GM20431 (cell line): Measurements from ENCODE around the gene LPP.
"Not testable (repeated sequence)": the region's sequence is repeated elsewhere in the genome, so short reads cannot be mapped to it uniquely, and the experiment has no call there.

Source experiments
- in situ Hi-C: fragments of 300-500 bp; cut with MseI, MboI; formaldehyde crosslinking; loops from one replicate; pipeline ENCODE4 v1.15.0; 2020; ENCODE audit warnings: low sequenced_read_pairs; ENCODE audit not compliant: unreplicated experiment

Gene LPP

GRCh38 chr3:188445175-188445574 lies 291.2 kb downstream of the LPP start:
- in situ Hi-C loops: not testable (repeated sequence)

DNA sequence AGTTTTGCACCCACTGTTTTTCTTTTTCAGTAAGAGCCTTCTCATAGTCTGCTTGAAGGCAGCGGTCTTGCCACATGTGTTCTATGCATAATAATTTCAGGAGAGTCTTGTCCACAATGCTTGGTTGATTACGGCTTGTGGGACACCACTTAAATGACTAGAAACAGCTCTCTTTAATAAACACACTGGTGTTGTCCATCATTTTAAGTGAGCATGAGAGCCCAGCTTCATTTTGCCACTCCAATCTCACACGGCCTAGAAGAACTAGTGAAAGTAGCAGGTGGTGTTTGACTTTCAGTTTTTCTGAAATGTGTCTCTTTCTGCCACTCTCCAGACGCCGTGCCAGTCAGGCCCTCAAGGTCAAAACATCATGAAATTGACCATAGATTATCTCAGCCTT lies 292.1 kb downstream of the LPP start:
- in situ Hi-C loops: no loop called here

DNA sequence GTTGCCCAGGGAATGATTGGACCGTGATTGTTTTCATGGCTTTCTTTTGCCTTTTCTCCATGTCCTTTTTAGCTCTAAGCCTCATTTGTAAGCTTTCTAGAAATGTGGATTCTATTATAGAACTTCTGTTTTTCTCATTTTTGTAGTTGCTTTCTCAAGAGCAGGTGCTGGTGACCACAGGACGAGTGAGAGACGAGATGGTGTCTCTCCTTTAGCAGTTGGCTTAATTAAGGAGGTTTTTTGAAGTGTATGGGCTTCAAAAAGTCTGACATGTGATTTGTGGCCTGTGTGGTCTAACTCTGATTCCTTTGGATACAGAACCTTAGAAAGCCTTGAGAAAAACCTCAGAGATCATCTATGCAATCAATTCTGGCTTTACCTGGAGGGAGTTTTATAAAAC lies 292.8 kb downstream of the LPP start:
- in situ Hi-C loops: no loop called here

DNA sequence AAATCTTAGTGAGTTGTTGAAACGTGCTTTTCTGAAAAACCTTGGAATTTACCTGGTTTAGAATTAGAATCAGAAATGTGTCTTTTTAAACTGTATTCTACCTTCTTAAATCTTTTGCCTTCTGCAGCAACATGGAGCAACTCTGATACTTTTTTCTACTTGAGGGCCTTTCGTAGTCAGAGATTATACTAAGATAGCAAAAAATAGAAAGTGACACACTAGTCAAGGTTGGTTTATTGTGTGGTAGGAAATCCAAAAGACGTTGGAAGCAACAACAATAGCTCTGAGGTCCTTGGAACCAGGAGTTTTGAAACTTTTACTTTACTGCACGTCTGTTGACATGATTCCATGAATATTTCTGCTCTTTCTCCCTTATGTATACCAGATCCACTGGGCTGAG lies 294.9 kb downstream of the LPP start:
- in situ Hi-C loops: no loop called here

- in situ Hi-C loops: no loop called here
These were observed 295.5 kb downstream of the LPP start for GRCh38 chr3:188449421-188449820.

GRCh38 chr3:188452158-188452772 lies 298.3 kb downstream of the LPP start:
- in situ Hi-C loops: no loop called here

GRCh38 chr3:188453431-188454384 lies 299.8 kb downstream of the LPP start:
- in situ Hi-C loops: no loop called here

DNA sequence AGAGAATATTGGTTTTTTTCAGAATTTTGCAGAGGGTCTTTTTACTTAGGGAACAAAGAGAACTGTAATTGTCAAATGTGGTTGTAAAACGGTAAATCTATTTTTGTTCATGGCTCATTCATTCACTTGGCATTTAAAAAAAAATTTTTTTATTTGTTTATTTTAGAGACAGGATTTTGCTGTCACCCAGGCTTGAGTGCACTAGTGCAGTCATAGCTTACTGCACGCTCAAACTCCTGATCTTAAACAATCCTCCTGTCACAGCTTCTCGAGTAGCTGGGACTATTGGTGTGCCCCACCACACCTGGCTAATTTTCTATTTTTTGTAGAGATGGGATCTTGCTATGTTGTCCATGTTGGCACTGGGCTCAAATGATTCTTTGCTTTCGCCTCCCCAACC lies 301.8 kb downstream of the LPP start:
- in situ Hi-C loops: no loop called here

- in situ Hi-C loops: no loop called here
These were observed 304.8 kb downstream of the LPP start for GRCh38 chr3:188458756-188459155.

GRCh38 chr3:188465311-188465710 lies 311.4 kb downstream of the LPP start:
- in situ Hi-C loops: no loop called here

DNA sequence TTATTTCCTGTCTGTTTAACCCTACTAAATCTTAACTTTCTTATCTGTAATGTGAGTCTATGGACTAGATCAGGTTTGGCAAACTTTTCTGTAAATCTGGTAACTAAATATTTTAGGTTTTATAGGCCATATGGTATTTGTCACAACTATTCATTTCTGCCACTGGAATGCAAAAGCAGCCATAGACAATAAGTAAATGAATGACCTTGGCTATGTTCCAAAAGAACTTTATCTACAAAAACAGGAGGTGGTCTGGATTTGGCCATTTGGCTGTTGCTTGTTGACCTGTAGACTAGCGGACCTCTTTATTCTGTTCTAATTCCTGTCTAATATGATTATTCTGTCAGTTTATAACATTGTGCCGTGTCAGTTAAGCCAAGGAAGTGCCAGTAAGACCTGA lies 314.2 kb downstream of the LPP start:
- in situ Hi-C loops: no loop called here

- in situ Hi-C loops: no loop called here
These were observed 314.7 kb downstream of the LPP start for GRCh38 chr3:188468662-188469061.

DNA sequence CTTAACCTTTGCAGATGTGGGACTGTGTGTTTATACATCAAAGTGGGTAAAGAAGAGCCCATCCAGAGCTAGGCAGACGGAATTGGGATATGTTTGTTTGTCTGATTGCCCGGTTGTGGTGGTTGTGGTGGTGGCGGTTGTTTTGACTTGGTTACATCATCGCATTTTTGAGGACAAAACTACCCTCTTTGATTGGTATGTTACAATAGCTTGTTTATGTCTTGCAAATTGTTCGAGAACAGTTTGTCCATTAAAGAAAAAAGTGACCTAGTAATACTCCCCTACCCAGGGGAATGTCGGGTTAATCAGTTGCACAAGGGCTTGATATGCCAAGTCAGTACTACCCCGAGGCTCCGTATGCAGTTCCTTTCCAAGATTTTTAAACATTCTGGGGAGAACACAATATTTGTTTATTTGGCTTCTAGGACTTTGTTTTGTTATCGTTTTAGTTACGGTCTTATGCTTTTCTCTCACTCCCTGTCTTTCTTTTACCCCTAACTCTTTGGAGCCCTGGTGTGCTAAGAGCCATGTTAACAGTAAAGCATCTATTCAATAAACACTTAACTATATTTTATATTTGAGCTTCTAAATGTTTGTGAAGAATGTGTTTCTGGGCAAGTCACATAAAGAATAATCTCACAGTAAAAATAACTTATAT lies 315.4 kb downstream of the LPP start:
- in situ Hi-C loops: no loop called here

DNA sequence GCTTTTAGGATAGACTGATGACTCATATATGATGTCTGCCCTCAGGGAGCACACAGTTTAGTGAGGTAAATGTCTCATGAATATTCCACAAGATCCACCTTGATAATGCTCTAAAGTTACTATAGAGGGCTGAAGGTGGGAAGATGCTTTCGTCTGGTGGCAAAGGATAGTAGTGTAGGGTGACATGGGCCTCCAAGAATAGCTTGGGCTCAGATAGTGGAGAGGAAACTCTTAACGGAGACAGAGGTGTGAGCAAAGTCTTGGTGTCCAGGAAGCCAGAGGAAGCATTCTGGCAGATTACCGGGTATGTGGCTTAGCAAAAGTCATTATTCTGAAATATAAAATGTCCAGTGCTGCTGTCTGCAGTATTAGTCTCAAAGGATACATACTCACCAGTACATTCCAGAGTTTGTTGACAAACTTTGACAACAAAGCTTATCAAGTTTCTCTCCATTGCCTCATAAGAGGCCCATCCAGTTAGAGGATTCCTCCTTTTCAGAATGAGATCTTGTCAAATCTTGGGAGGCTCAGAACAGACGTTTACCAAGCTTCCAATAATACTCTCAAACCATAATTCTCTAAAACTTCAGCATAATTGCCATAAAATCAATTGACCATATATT lies 316.7 kb downstream of the LPP start:
- in situ Hi-C loops: no loop called here

DNA sequence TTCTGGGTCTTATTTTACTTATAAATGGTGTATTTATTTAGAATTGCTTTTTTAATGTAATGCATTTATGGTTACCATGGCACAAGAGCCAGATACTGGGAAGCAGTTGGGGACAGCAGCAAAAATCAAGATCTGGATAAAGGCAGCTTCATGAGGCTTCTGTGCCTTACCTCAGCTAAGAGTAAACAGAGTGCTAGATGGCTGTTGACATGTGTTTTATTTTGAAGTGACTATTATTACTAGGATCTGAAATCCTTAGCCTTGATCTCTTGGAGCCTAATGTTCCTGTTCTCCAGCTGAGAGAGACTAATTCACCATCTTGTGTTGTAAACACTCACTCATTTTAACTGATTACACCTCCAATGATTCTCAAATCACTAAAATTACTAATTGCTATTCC lies 317.8 kb downstream of the LPP start:
- in situ Hi-C loops: no loop called here

DNA sequence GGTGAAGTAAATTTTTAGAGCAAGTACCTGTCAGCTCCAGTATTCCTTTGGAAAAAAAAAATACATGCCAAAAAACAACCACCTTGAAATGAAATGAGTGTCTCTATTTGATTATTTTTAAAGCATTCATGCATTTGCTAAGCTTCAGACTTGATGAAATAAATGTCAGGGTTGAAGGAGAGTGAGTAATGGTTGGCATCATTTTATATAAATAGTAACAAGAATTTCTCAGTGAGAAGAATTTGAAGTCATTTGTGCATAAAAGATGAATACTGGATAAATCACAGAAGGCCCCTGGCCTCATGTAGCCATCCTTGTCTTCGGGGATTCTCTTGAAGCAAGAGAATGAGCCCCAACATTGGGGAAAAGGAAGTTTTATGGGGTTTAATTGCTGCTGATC lies 318.4 kb downstream of the LPP start:
- in situ Hi-C loops: no loop called here

DNA sequence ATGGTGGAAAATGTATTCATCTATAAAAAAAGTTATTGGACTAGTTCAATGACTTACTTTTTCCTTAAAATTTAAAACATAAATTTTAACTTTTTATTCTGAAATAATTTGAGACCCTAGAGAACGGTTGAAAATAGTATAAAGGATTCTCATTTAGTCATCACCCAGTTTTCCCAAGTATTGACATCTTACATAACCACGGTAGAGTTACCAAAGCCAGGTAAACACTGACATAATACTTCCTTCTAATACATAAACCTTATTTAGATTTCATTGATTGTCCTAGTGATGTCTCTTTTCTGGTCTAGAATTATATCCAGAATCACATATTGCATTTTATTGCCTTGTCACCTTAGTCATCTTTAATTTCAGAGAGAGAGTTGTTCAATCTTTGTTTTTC lies 319.1 kb downstream of the LPP start:
- in situ Hi-C loops: no loop called here

DNA sequence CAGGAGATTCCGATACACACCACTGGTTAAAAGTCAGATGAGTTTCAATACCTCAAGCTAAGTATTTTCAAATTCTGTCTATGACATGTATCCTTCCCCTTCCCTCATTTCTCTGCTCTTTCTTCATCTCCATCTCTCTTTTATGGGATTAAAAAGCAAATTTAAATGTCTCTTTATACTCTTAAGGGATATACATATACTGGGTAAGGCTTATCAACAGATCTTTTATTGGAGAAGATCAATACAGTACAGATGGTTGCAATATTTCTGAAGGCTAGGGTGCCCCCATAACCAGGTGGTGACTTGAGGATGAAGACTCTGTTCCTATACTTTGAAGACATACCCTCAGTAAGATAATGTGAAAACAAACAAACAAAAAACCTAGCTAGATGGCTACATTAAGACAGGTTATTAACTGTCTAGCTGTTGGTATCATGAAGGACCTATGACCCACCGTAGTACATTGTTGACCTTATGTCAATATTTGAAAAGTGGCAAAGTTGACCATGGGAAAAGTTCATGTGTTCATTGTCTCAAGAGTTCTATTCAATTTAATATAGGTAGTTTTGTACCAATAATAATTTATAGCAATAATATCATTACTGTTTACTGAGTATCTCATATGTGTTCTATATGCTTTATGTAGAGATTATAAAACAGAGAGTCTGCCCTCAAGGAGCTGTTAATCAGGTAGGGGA lies 319.8 kb downstream of the LPP start:
- in situ Hi-C loops: no loop called here

GRCh38 chr3:188476935-188477334 lies 323.0 kb downstream of the LPP start:
- in situ Hi-C loops: no loop called here

- in situ Hi-C loops: no loop called here
These were observed 326.1 kb downstream of the LPP start for GRCh38 chr3:188480011-188480410.
